BE2C (cell line): ENCODE results near the gene AGAP1.

Experiments
- DNase-seq: peaks from one replicate; pipeline ENCODE4 v3.0.0-alpha.2; 2020
- H3K27me3 ChIP-seq: fragments of 250-450 bp; sonication (Bioruptor Pico); 2 replicates; pipeline ENCODE4 v1.5.1; 2020; ENCODE audit warnings: mild to moderate bottlenecking
- H3K36me3 ChIP-seq: fragments of 250-450 bp; sonication (Bioruptor Pico); 2 replicates; pipeline ENCODE4 v1.5.1; 2020; ENCODE audit warnings: mild to moderate bottlenecking
- H3K4me1 ChIP-seq: fragments of 250-450 bp; sonication (Bioruptor Pico); 2 replicates; pipeline ENCODE4 v1.5.1; 2020
- H3K4me3 ChIP-seq: 2 replicates; pipeline ENCODE4 v1.5.1; 2011; ENCODE audit warnings: low read depth, low read length
- H3K9me3 ChIP-seq: fragments of 250-450 bp; sonication (Bioruptor Pico); 2 replicates; pipeline ENCODE4 v1.5.1; 2020
- CTCF ChIP-seq: IDR thresholded peaks from 2 replicates; pipeline ENCODE4 v1.5.1; 2012; ENCODE audit warnings: mild to moderate bottlenecking, low read depth, low read length

The AGAP1 gene

GRCh38 chr2:235543128-235543750 lies 49.4 kb downstream of the AGAP1 start:
- TF ChIP-seq CTCF: no peak
- DNase-seq: no peak
- H3K4me3 ChIP-seq: no peak overlapping the region
- H3K27me3 ChIP-seq: no peaks in the 10 kb centered on the region
- peaks cover 2% of the 10 kb centered on the region; the same call in 1 of the 2 replicates for H3K4me1 ChIP-seq
- H3K9me3 ChIP-seq: no peaks in the 10 kb centered on the region
- no peaks in the 10 kb centered on the region for H3K36me3 ChIP-seq

GRCh38 chr2:235543851-235544688 lies 50.2 kb downstream of the AGAP1 start:
- H3K4me1 ChIP-seq: peaks cover 1% of the 10 kb centered on the region; the same call in 1 of the 2 replicates
- no peak overlapping the region for H3K4me3 ChIP-seq
- H3K27me3 ChIP-seq: no peaks in the 10 kb centered on the region
- no peaks in the 10 kb centered on the region for H3K9me3 ChIP-seq
- TF ChIP-seq CTCF: no peak
- DNase-seq: no peak
- H3K36me3 ChIP-seq: no peaks in the 10 kb centered on the region

GRCh38 chr2:235544689-235544969 lies 50.8 kb downstream of the AGAP1 start:
- no peak for DNase-seq
- TF ChIP-seq CTCF: no peak
- no peaks in the 10 kb centered on the region for H3K36me3 ChIP-seq
- no peak overlapping the region for H3K4me3 ChIP-seq
- no peaks in the 10 kb centered on the region for H3K9me3 ChIP-seq
- H3K27me3 ChIP-seq: no peaks in the 10 kb centered on the region
- H3K4me1 ChIP-seq: no peaks in the 10 kb centered on the region

- no peaks in the 10 kb centered on the region for H3K27me3 ChIP-seq
- DNase-seq: no peak
- no peak for TF ChIP-seq CTCF
- no peak overlapping the region for H3K4me3 ChIP-seq
- no peaks in the 10 kb centered on the region for H3K36me3 ChIP-seq
- no peaks in the 10 kb centered on the region for H3K4me1 ChIP-seq
- no peaks in the 10 kb centered on the region for H3K9me3 ChIP-seq
Measured at GRCh38 chr2:235545339-235546150, 51.7 kb downstream of the AGAP1 start.

GRCh38 chr2:235546151-235546435 lies 52.2 kb downstream of the AGAP1 start:
- no peak overlapping the region for H3K4me3 ChIP-seq
- H3K36me3 ChIP-seq: no peaks in the 10 kb centered on the region
- no peaks in the 10 kb centered on the region for H3K4me1 ChIP-seq
- TF ChIP-seq CTCF: no peak
- DNase-seq: no peak
- no peaks in the 10 kb centered on the region for H3K9me3 ChIP-seq
- no peaks in the 10 kb centered on the region for H3K27me3 ChIP-seq

- Histone ChIP-seq H3K36me3 (no peaks in the 10 kb centered on the region), H3K9me3 (no peaks in the 10 kb centered on the region), H3K4me1 (no peaks in the 10 kb centered on the region), H3K27me3 (no peaks in the 10 kb centered on the region), H3K4me3 (no peak overlapping the region)
- DNase-seq: no peak
- no peak for TF ChIP-seq CTCF
Measured at GRCh38 chr2:235546436-235546835, 52.6 kb downstream of the AGAP1 start.
